Smooth muscle cell (in vitro differentiated cells): ENCODE data around the gene GHR. TPM values are rescaled to one million over a fixed set of nuclear protein-coding genes. Genes with fewer than 3 reads are reported as not detected.

ENCODE experiments used
- DNase-seq: peaks from one replicate; lab custom pipeline; 2025; ENCODE audit not compliant: unreplicated experiment; lab: John Stamatoyannopoulos, UW
- H2AFZ ChIP-seq: fragments of 200-600 bp; sonication (generic); 2 replicates; pipeline ENCODE4 v1.6.0; 2016; ENCODE audit warnings: antibody characterized with exemption, low read depth, mild to moderate bottlenecking
- H3F3A ChIP-seq: fragments of 200-600 bp; sonication (generic); 2 replicates; pipeline ENCODE4 v1.6.0; 2017; ENCODE audit warnings: antibody characterized with exemption, low read depth
- H3K27ac ChIP-seq: fragments of 200-600 bp; sonication (generic); 2 replicates; pipeline ENCODE4 v1.5.1; 2016; ENCODE audit warnings: low read depth, mild to moderate bottlenecking
- H3K27me3 ChIP-seq: fragments of 200-600 bp; sonication (generic); 2 replicates; pipeline ENCODE4 v1.6.1; 2016; ENCODE audit warnings: low read depth, mild to moderate bottlenecking
- H3K36me3 ChIP-seq: fragments of 200-600 bp; sonication (generic); 2 replicates; pipeline ENCODE4 v1.5.1; 2016; ENCODE audit warnings: low read depth
- H3K4me1 ChIP-seq: fragments of 200-600 bp; sonication (generic); 2 replicates; pipeline ENCODE4 v1.5.1; 2016; ENCODE audit warnings: low read depth
- H3K4me2 ChIP-seq: fragments of 200-600 bp; sonication (generic); 2 replicates; pipeline ENCODE4 v1.6.0; 2016; ENCODE audit warnings: mild to moderate bottlenecking
- H3K4me3 ChIP-seq: fragments of 200-600 bp; sonication (generic); 2 replicates; pipeline ENCODE4 v1.5.1; 2016; ENCODE audit warnings: mild to moderate bottlenecking
- H3K79me2 ChIP-seq: fragments of 200-600 bp; sonication (generic); 2 replicates; pipeline ENCODE4 v1.6.0; 2016; ENCODE audit warnings: low read depth, mild to moderate bottlenecking
- H3K9ac ChIP-seq: fragments of 200-600 bp; sonication (generic); 2 replicates; pipeline ENCODE4 v1.6.0; 2016; ENCODE audit warnings: low read depth
- H3K9me3 ChIP-seq: fragments of 200-600 bp; sonication (generic); replicated peaks from 2 replicates; pipeline ENCODE4 v1.5.1; 2016; ENCODE audit warnings: low read depth
- H4K20me1 ChIP-seq: fragments of 200-600 bp; sonication (generic); 2 replicates; pipeline ENCODE4 v1.6.0; 2016; ENCODE audit warnings: low read depth
- WGBS: methylation state at CpG from one replicate; pipeline ENCODE4 v1.1.7; 2016; ENCODE audit warnings: low lambda C conversion rate; 5-methylcytosine and 5-hydroxymethylcytosine counted together
- polyA plus RNA-seq: library from polyadenylated mRNA; unstranded; fragments of >200 nt; fragmentation: Nextera tagmentation; extraction: Ambion mirVana; gene quantifications from 2 replicates; pipeline ENCODE4 v1.2.1, GENCODE V29; 2016
- total RNA-seq: library from RNA; depleted of rRNA; stranded (reverse); fragments of >200 nt; gene quantifications from 2 replicates; pipeline ENCODE4 v1.2.3, GENCODE V29; 2014
- TF ChIP-seq, protein P1 (sequence below): fragments of 200-600 bp; sonication (generic); IDR thresholded peaks from 2 replicates; pipeline ENCODE4 v1.5.1; 2017; ENCODE audit warnings: borderline replicate concordance, mild to moderate bottlenecking, antibody characterized with exemption; ENCODE audit not compliant: insufficient read depth, poor library complexity, severe bottlenecking

The GHR gene
- total and polyA plus RNA-seq, 2 experiments from 2014 or later: 2.1 to 4.3 TPM

DNA sequence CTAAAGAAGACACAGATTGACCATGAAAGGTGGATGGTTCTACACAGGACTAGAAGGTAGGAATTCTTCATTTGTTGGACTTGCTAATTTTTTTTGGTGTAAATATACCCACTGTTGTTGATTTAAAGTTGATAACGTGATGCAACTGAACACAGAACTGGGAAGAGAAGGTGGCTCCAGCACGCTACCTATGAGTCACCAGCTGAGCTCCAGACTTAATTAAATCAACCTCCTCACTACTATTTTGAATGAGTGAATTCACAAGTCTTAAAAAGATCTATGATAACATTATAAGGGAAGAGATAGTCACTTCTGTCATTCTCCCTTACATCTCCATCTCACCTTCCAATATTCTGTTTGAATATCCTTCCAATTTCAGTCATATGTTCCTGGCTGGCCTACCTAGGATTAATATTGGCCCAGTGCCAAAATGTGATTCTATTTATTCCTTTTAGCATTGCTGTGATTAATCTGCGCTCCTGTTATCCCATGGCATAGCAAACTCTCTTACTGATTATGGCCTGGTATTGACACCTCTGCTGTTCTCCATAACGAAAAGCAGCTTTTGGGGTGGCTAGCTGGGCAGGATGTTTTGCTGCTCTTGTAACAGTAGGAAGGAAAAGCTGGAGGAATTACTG, 197.5 kb downstream of the GHR start:
- Histone ChIP-seq H3K9ac (no peak overlapping the region), H3K4me1 (no peaks in the 10 kb centered on the region), H3K79me2 (no peaks in the 10 kb centered on the region), H2AFZ (no peak overlapping the region), H3K9me3 (no peaks in the 10 kb centered on the region), H3K4me3 (no peak overlapping the region), H3K36me3 (no peaks in the 10 kb centered on the region), H3K4me2 (no peak overlapping the region), H3K27ac (no peak overlapping the region), H3F3A (no peaks in the 10 kb centered on the region), H3K27me3 (peaks cover 8% of the 10 kb centered on the region), H4K20me1 (no peaks in the 10 kb centered on the region)
- DNase-seq: no peak
- TF ChIP-seq, protein P1, sequence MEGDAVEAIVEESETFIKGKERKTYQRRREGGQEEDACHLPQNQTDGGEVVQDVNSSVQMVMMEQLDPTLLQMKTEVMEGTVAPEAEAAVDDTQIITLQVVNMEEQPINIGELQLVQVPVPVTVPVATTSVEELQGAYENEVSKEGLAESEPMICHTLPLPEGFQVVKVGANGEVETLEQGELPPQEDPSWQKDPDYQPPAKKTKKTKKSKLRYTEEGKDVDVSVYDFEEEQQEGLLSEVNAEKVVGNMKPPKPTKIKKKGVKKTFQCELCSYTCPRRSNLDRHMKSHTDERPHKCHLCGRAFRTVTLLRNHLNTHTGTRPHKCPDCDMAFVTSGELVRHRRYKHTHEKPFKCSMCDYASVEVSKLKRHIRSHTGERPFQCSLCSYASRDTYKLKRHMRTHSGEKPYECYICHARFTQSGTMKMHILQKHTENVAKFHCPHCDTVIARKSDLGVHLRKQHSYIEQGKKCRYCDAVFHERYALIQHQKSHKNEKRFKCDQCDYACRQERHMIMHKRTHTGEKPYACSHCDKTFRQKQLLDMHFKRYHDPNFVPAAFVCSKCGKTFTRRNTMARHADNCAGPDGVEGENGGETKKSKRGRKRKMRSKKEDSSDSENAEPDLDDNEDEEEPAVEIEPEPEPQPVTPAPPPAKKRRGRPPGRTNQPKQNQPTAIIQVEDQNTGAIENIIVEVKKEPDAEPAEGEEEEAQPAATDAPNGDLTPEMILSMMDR: no peak
- 80% methylated on average over 4 of the region's 4 CpGs for WGBS

- no peaks in the 10 kb centered on the region for H4K20me1 ChIP-seq
- TF ChIP-seq, protein P1: no peak
- no peaks in the 10 kb centered on the region for H3K36me3 ChIP-seq
- H3K27ac ChIP-seq: no peak overlapping the region
- no peak overlapping the region for H3K9ac ChIP-seq
- H2AFZ ChIP-seq: no peak overlapping the region
- H3K27me3 ChIP-seq: peaks cover 8% of the 10 kb centered on the region
- no peak overlapping the region for H3K4me2 ChIP-seq
- H3K4me1 ChIP-seq: no peaks in the 10 kb centered on the region
- H3K9me3 ChIP-seq: no peaks in the 10 kb centered on the region
- DNase-seq: no peak
- no peaks in the 10 kb centered on the region for H3F3A ChIP-seq
- 75% methylated on average over 3 of the region's 3 CpGs for WGBS
- H3K79me2 ChIP-seq: no peaks in the 10 kb centered on the region
- H3K4me3 ChIP-seq: no peak overlapping the region
These were observed 198.0 kb downstream of the GHR start for GRCh38 chr5:42621242-42621641.

GRCh38 chr5:42621662-42622061, 198.4 kb downstream of the GHR start:
- no peaks in the 10 kb centered on the region for H3F3A ChIP-seq
- H3K27me3 ChIP-seq: peaks cover 5% of the 10 kb centered on the region
- DNase-seq: no peak
- H3K4me3 ChIP-seq: no peak overlapping the region
- H3K4me2 ChIP-seq: no peak overlapping the region
- 20% methylated on average over 1 of the region's 1 CpG for WGBS
- H3K9ac ChIP-seq: no peak overlapping the region
- no peaks in the 10 kb centered on the region for H3K4me1 ChIP-seq
- TF ChIP-seq, protein P1: no peak
- H4K20me1 ChIP-seq: no peaks in the 10 kb centered on the region
- no peak overlapping the region for H3K27ac ChIP-seq
- H3K79me2 ChIP-seq: no peaks in the 10 kb centered on the region
- no peaks in the 10 kb centered on the region for H3K9me3 ChIP-seq
- no peak overlapping the region for H2AFZ ChIP-seq
- no peaks in the 10 kb centered on the region for H3K36me3 ChIP-seq

DNA sequence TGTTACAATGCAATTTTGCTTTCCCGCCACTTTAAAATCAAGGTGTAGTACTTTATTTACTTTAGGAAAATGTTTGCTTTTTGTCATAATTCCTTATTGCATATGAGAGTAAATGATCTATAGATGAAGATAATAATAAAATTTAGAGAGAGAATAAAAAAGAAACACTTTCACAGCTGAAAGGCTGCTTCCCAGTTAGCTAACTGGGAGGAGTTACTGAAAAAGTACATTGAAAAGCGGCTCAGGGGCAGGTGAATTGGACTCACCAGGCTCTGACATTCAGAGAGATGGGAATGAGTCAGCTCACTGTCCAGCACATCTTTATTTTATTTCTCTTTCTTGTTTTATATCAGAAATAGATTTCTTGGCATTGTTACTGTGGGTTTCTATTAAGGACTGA, 201.7 kb downstream of the GHR start:
- DNase-seq: no peak
- H3K9me3 ChIP-seq: no peaks in the 10 kb centered on the region

More for the DNA sequence above, 201.7 kb downstream of the GHR start:
- Histone ChIP-seq H3K27ac (no peak overlapping the region), H3K79me2 (no peaks in the 10 kb centered on the region), H3F3A (no peaks in the 10 kb centered on the region), H3K4me1 (no peaks in the 10 kb centered on the region), H3K27me3 (no peaks in the 10 kb centered on the region), H3K4me3 (no peak overlapping the region), H3K4me2 (no peak overlapping the region), H3K36me3 (no peaks in the 10 kb centered on the region), H4K20me1 (no peaks in the 10 kb centered on the region), H2AFZ (no peak overlapping the region), H3K9ac (no peak overlapping the region)
- 96% methylated on average over 2 of the region's 2 CpGs for WGBS
- TF ChIP-seq, protein P1: no peak
